A673 (cell line): Measurements from ENCODE around the gene C3orf20.

Source experiments
- EZH2 ChIP-seq: fragments of 200-600 bp; sonication (generic); IDR thresholded peaks from 2 replicates; pipeline ENCODE4 v1.6.1; 2017; ENCODE audit warnings: borderline replicate concordance, low read depth, mild to moderate bottlenecking, mixed read lengths, antibody characterized with exemption, low read length; ENCODE audit not compliant: poor library complexity, severe bottlenecking
- TF ChIP-seq, protein P1 (sequence below): fragments of 300-800, 200-600 bp; sonication (generic); conservative IDR thresholded peaks from 2 replicates; pipeline ENCODE4 v1.5.1; 2017; ENCODE audit warnings: low read depth, mild to moderate bottlenecking, antibody characterized with exemption, low read length, moderate library complexity, mixed read lengths

DNA sequence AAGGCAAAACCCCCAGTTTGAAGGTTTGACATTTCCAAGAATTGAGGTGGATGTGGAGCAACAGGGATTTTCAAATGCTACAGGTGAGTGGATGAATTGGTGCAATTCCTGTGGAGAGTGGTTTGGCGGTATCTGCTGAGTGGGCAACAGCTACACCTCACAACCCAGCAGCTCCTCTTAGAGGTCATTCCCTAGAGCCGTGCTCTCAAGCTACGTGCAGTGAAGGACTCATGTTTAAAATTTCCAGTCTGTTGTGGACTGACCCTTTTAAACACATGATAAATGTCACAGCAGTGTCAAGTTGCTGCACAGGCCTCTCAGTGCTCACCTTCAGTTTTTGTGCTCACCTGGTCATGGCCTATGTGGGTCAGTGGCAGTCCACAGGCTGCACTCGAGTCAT is 9.5 kb downstream of the C3orf20 start:
- TF ChIP-seq, protein P1, sequence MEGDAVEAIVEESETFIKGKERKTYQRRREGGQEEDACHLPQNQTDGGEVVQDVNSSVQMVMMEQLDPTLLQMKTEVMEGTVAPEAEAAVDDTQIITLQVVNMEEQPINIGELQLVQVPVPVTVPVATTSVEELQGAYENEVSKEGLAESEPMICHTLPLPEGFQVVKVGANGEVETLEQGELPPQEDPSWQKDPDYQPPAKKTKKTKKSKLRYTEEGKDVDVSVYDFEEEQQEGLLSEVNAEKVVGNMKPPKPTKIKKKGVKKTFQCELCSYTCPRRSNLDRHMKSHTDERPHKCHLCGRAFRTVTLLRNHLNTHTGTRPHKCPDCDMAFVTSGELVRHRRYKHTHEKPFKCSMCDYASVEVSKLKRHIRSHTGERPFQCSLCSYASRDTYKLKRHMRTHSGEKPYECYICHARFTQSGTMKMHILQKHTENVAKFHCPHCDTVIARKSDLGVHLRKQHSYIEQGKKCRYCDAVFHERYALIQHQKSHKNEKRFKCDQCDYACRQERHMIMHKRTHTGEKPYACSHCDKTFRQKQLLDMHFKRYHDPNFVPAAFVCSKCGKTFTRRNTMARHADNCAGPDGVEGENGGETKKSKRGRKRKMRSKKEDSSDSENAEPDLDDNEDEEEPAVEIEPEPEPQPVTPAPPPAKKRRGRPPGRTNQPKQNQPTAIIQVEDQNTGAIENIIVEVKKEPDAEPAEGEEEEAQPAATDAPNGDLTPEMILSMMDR: no peak
- TF ChIP-seq EZH2: no peak
